T-cell (primary cell): ENCODE data around the gene MINDY1. TPM values are rescaled to one million over a fixed set of nuclear protein-coding genes. Genes with fewer than 3 reads are reported as not detected.
A peak's percentile ranks its signal among the peaks of the same experiment; 100 is the strongest.

Source experiments
- ATAC-seq, 4 experiments: fragments of 200-7000 bp in 3 of 4; fragments of 150-1000 bp in 1 of 4; cut with Tn5 transposase; replicated peaks in 1 of 4; 1 replicate in 3 of 4; 2 replicates in 1 of 4; pipeline ENCODE4 v1.10.0; 2021; ENCODE audit warnings: moderate library complexity in 3 of 4, mild to moderate bottlenecking in 2 of 4, moderate number of reproducible peaks in 1 of 4
- CTCF ChIA-PET, 2 donors: fragments of 300-600 bp; sonication (Branson Sonifier 250); formaldehyde crosslinking; loops; one replicate each; lab custom pipeline; 2022; ENCODE audit warnings: antibody characterized with exemption in 2 of 2; lab: Charles Lee
- POLR2A ChIA-PET, 2 donors: fragments of 300-600 bp; sonication (Branson Sonifier 250); formaldehyde crosslinking; loops; one replicate each; lab custom pipeline; 2022; ENCODE audit warnings: antibody characterized with exemption in 2 of 2; lab: Charles Lee
- DNase-seq, 35 experiments: peaks; one replicate each; pipeline versions ENCODE4 v3.0.0 to v3.0.0-alpha.2; 2013 to 2023
- H3K27ac ChIP-seq: one replicate; pipeline ENCODE4 v1.5.1; 2013; ENCODE audit warnings: low read length
- H3K27me3 ChIP-seq, 2 experiments: replicated peaks in 1 of 2; 1 replicate in 1 of 2; 2 replicates in 1 of 2; pipeline versions ENCODE4 v1.6.1 to v1.7.0; 2013; ENCODE audit warnings: low read length in 1 of 2, mixed read lengths in 1 of 2; ENCODE audit not compliant: control insufficient read depth in 2 of 2, insufficient read depth in 2 of 2; ENCODE audit errors: extremely low read depth in 1 of 2
- H3K36me3 ChIP-seq, 2 donors: 1 replicate in 1 of 2; 2 replicates in 1 of 2; pipeline versions ENCODE4 v1.6.1 to v1.7.0; 2013; ENCODE audit warnings: low read length in 1 of 2; ENCODE audit not compliant: control insufficient read depth in 2 of 2, insufficient read depth in 1 of 2; ENCODE audit errors: extremely low read depth in 1 of 2
- H3K4me1 ChIP-seq, 2 experiments: 1 replicate in 1 of 2; 2 replicates in 1 of 2; pipeline versions ENCODE4 v1.6.1 to v1.7.0; 2013; ENCODE audit warnings: low read length in 2 of 2, mixed read lengths in 1 of 2; ENCODE audit not compliant: insufficient read depth in 2 of 2, control insufficient read depth in 1 of 2; ENCODE audit errors: extremely low read depth in 1 of 2
- H3K4me3 ChIP-seq, 2 donors: 1 replicate in 1 of 2; 2 replicates in 1 of 2; pipeline versions ENCODE4 v1.5.1 to v1.7.0; 2013; ENCODE audit warnings: mild to moderate bottlenecking in 2 of 2, low read length in 1 of 2, moderate library complexity in 1 of 2; ENCODE audit not compliant: control insufficient read depth in 1 of 2; ENCODE audit errors: extremely low read depth in 1 of 2
- H3K9me3 ChIP-seq: 2 replicates; pipeline ENCODE4 v1.7.0; 2013
- H3K27ac Mint-ChIP-seq, 2 donors: one replicate each; pipeline ENCODE4 v1.8.0; 2020 to 2021; ENCODE audit warnings: mild to moderate bottlenecking in 2 of 2, mixed read lengths in 2 of 2
- H3K27me3 Mint-ChIP-seq, 2 donors: one replicate each; pipeline ENCODE4 v1.8.0; 2021 to 2022; ENCODE audit warnings: mixed read lengths in 2 of 2
- H3K36me3 Mint-ChIP-seq: one replicate; pipeline ENCODE4 v1.8.0; 2021; ENCODE audit warnings: mixed read lengths
- H3K4me1 Mint-ChIP-seq, 3 donors: one replicate each; pipeline ENCODE4 v1.8.0; 2020 to 2022; ENCODE audit warnings: mixed read lengths in 3 of 3, mild to moderate bottlenecking in 1 of 3
- H3K4me3 Mint-ChIP-seq, 3 donors: one replicate each; pipeline ENCODE4 v1.8.0; 2020 to 2022; ENCODE audit warnings: mild to moderate bottlenecking in 3 of 3, mixed read lengths in 3 of 3, moderate library complexity in 3 of 3
- H3K9me3 Mint-ChIP-seq, 3 donors: one replicate each; pipeline ENCODE4 v1.8.0; 2020 to 2022; ENCODE audit warnings: mixed read lengths in 3 of 3
- WGBS: methylation state at CpG from one replicate; pipeline ENCODE4 v1.1.5; 2013; ENCODE audit warnings: missing lambda C conversion rate; ENCODE audit not compliant: insufficient coverage; 5-methylcytosine and 5-hydroxymethylcytosine counted together
- total RNA-seq, 35 experiments: library from RNA in 6 of 35; stranded (reverse) in 6 of 35; fragments of 120-200 nt in 1 of 35; gene quantifications; one replicate each; pipeline versions ENCODE4 v1.2.1 to v1.2.4 and lab custom pipeline; 2013 to 2026

MINDY1 gene
- total RNA-seq, 5 donors from 2014 or later (not counting 1 experiment from before 2014, with no cell fraction given), result 15.3 to 26.8 (median 19.0) TPM

- Mint-ChIP-seq H3K4me3 (peak within 1 kb of the TSS; percentile 83 to 89 (median 85)), H3K36me3 (no peaks in the 10 kb centered on the region), H3K27me3 (no peaks in the 10 kb centered on the region), H3K9me3 (no peaks in the 10 kb centered on the region), H3K27ac (peak within 1 kb of the TSS; percentile 91 to 94), H3K4me1 (peaks cover 72 to 77% (median 75%) of the 10 kb centered on the region in 3 donors)
- Histone ChIP-seq H3K4me3 (peak within 1 kb of the TSS; percentile 72 to 91), H3K4me1 (peaks cover 35 to 82% of the 10 kb centered on the region in 2 experiments), H3K36me3 (peaks cover 0 to 3% of the 10 kb centered on the region in 2 donors), H3K9me3 (no peaks in the 10 kb centered on the region), H3K27me3 (no peaks in the 10 kb centered on the region), H3K27ac (peak within 1 kb of the TSS; percentile 73)
- ChIA-PET POLR2A (interaction anchor here (0.6 to 0.8 kb wide), 4 partner anchors 78 to 396 kb away, joined by 4 to 8 read pairs (median 6); partner anchors contain the start of gene MCL1 (in 1 of the 2)), CTCF (interaction anchor here (0.6 to 1.3 kb wide), 5 partner anchors 9 to 880 kb away, joined by 3 to 5 read pairs (median 4); partner anchors contain the start of genes MLLT11 (in 1 of the 2) and PSMB4 (in 1 of the 2))
- ATAC-seq, result peak; percentile 77 to 79 (median 78)
- DNase-seq, result peak; percentile 60 to 90 (median 78)
- WGBS, result 2% methylated on average over 85 of the region's 106 CpGs
Measured at GRCh38 chr1:150974580-150975478, 31.9 kb downstream of the MINDY1 start, which contains the start of gene CERS2. Gene CERS2 (minus strand): TSS chr1:150974835. CDS start chr1:150969090, 5,745 bp downstream.

- under 1% methylated on average over 61 of the region's 67 CpGs for WGBS
- Mint-ChIP-seq H3K27ac (peak overlapping the region; percentile 91 to 94), H3K9me3 (no peaks in the 10 kb centered on the region), H3K36me3 (peaks cover under 1% of the 10 kb centered on the region), H3K27me3 (no peaks in the 10 kb centered on the region), H3K4me1 (peaks cover 64 to 70% (median 69%) of the 10 kb centered on the region in 3 donors), H3K4me3 (peak overlapping the region; percentile 83 to 89 (median 85))
- peaks cover 33 to 75% of the 10 kb centered on the region in 2 experiments for H3K4me1 ChIP-seq
- ATAC-seq (peak; percentile 48 to 54 (median 52)), DNase-seq (peak in 24 of 35 experiments; percentile 7 to 58 (median 21))
- peak overlapping the region; percentile 72 to 91 for H3K4me3 ChIP-seq
- H3K27ac ChIP-seq, result peak overlapping the region; percentile 73
- H3K27me3 ChIP-seq, result no peaks in the 10 kb centered on the region
- H3K9me3 ChIP-seq, result no peaks in the 10 kb centered on the region
- POLR2A ChIA-PET, result interaction anchor here (0.6 to 0.8 kb wide), 4 partner anchors 11 to 395 kb away, joined by 3 to 4 read pairs (median 3); partner anchors contain the start of gene MCL1 (in 1 of the 2)
- peaks cover 0 to 4% of the 10 kb centered on the region in 2 donors for H3K36me3 ChIP-seq
- CTCF ChIA-PET, result interaction anchor here (0.6 to 1.3 kb wide), 3 partner anchors 31 to 425 kb away, joined by 3 to 4 read pairs (median 3); partner anchors contain the start of gene PSMB4 (in 1 of the 2)
Measured at GRCh38 chr1:150973836-150974579, 32.7 kb downstream of the MINDY1 start.

DNA sequence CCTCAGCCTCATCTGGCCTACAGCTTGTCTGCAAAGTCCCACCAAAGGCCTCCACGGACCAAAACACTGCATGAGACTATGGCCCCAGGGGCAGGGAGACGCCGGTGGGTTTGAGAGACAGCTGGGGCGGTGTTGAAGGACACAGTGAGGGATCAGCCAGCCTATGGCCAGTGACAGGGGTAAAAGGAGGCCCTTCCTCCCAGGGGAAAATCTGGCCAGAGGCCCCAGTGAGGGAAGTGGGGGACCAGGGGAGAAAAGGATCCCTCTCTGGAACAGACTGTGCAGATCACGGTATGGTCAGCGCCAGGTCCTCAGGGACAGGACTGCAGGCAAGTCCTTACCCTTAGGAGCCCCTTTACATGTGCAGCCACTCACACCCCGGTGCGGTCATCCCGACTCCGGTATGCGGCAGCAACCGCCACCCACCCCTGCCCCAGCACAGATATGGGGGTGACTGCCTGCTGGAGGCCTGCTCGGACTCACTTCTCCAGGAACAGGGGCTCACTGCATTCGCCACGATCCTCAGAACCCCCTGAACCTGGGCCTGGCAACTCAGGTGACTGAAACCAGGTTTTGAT is 33.4 kb downstream of the MINDY1 start:
- H3K27ac ChIP-seq, result peak overlapping the region; percentile 73
- POLR2A ChIA-PET, result interaction anchor here in 1 of 2 donors (0.6 kb wide), 1 partner anchor 10 kb away, joined by 3 read pairs; no protein-coding TSS in a partner anchor

DNA sequence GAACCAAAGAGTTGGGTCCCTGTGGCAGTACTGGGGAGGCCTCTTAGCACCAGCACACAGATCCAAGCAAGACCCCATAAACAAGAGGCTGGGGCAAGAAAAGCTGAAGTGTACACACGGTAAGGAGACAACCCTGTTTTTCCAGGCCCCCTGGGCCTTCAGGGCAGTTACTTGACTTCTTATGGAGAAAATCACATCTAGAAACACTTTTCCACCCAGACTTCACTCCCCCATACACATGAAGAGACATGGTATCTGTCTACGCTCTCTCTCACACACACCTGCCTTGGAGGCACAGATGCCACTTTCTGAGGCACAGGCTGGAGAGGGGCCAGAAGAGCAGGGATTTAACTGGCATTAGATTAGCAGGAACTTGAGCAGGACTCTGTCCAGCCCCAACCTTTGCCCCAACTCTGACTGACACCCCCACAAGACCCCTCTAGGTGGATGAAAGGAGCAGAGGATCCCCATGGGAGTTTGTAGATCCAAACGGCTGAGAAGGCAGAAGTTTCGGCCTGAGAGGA is 34.2 kb downstream of the MINDY1 start:
- Histone ChIP-seq H3K27me3 (no peaks in the 10 kb centered on the region), H3K4me3 (no peak overlapping the region), H3K4me1 (peaks cover 30 to 62% of the 10 kb centered on the region in 2 experiments), H3K36me3 (peaks cover 10 to 19% of the 10 kb centered on the region in 2 donors), H3K9me3 (no peaks in the 10 kb centered on the region), H3K27ac (peak overlapping the region; percentile 73)
- Mint-ChIP-seq H3K27me3 (no peaks in the 10 kb centered on the region), H3K36me3 (peaks cover 13% of the 10 kb centered on the region), H3K9me3 (no peaks in the 10 kb centered on the region), H3K27ac (peak overlapping the region; percentile 91 to 94), H3K4me1 (peaks cover 55 to 61% (median 56%) of the 10 kb centered on the region in 3 donors), H3K4me3 (peak overlapping the region; percentile 83 to 89 (median 85))
- ChIA-PET CTCF (no interaction called here), POLR2A (interaction anchor here in 1 of 2 donors (0.5 kb wide), 1 partner anchor 638 kb away, joined by 5 read pairs; no protein-coding TSS in a partner anchor)
- ATAC-seq (no peak), DNase-seq (no peak)
- 83% methylated on average over 1 of the region's 4 CpGs for WGBS

More for the DNA sequence above, 33.4 kb downstream of the MINDY1 start:
- Mint-ChIP-seq H3K4me3 (peak overlapping the region; percentile 83 to 89 (median 85)), H3K36me3 (peaks cover 5% of the 10 kb centered on the region), H3K27ac (peak overlapping the region; percentile 91 to 94), H3K27me3 (no peaks in the 10 kb centered on the region), H3K4me1 (peaks cover 60 to 66% (median 63%) of the 10 kb centered on the region in 3 donors), H3K9me3 (no peaks in the 10 kb centered on the region)
- WGBS, result 32% methylated on average over 13 of the region's 15 CpGs
- Histone ChIP-seq H3K4me3 (peak overlapping the region; percentile 72 to 91), H3K4me1 (peaks cover 33 to 69% of the 10 kb centered on the region in 2 experiments), H3K27me3 (no peaks in the 10 kb centered on the region), H3K9me3 (no peaks in the 10 kb centered on the region), H3K36me3 (peaks cover 3 to 10% of the 10 kb centered on the region in 2 donors)
- CTCF ChIA-PET, result interaction anchor here (0.7 to 1.3 kb wide), 2 partner anchors 32 to 426 kb away, joined by 3 to 4 read pairs; partner anchors contain the start of gene PSMB4 (in 1 of the 2)
- ATAC-seq (no peak), DNase-seq (peak in 3 of 35 experiments; percentile 4 to 11 (median 9))

- H3K36me3 Mint-ChIP-seq, result peaks cover 19% of the 10 kb centered on the region
- Histone ChIP-seq H3K9me3 (no peaks in the 10 kb centered on the region), H3K36me3 (peaks cover 10 to 26% of the 10 kb centered on the region in 2 donors), H3K4me1 (peaks cover 24 to 55% of the 10 kb centered on the region in 2 experiments), H3K27ac (no peak overlapping the region), H3K4me3 (no peak overlapping the region), H3K27me3 (no peaks in the 10 kb centered on the region)
- H3K9me3 Mint-ChIP-seq, result no peaks in the 10 kb centered on the region
- no peaks in the 10 kb centered on the region for H3K27me3 Mint-ChIP-seq
- peaks cover 48 to 55% (median 49%) of the 10 kb centered on the region in 3 donors for H3K4me1 Mint-ChIP-seq
- no peak for ATAC-seq
- ChIA-PET CTCF (no interaction called here), POLR2A (no interaction called here)
- peak overlapping the region; percentile 91 to 94 for H3K27ac Mint-ChIP-seq
- no CpG with 5 or more reads among the region's 6 CpGs for WGBS
- no peak for DNase-seq
- H3K4me3 Mint-ChIP-seq, result peak overlapping the region; percentile 83 to 89 (median 85)
Measured at GRCh38 chr1:150971583-150972416, 34.9 kb downstream of the MINDY1 start.
